Ishikawa (cell line): ENCODE measurements around the gene NRG3.

ENCODE experiments used
- CEBPB ChIP-seq: IDR thresholded peaks from 2 replicates; pipeline ENCODE4 v1.6.1; 2012
- CREB1 ChIP-seq: IDR thresholded peaks from 2 replicates; pipeline ENCODE4 v1.6.1; 2012; ENCODE audit warnings: low read depth
- EGR1 ChIP-seq: IDR thresholded peaks from 2 replicates; pipeline ENCODE4 v1.6.1; 2012
- EP300 ChIP-seq: IDR thresholded peaks from 2 replicates; pipeline ENCODE4 v1.6.1; 2012; ENCODE audit warnings: borderline replicate concordance
- FOXM1 ChIP-seq: IDR thresholded peaks from 2 replicates; pipeline ENCODE4 v1.6.1; 2012; ENCODE audit warnings: low read depth, borderline replicate concordance
- NFIC ChIP-seq: IDR thresholded peaks from 2 replicates; pipeline ENCODE4 v1.6.1; 2012
- RAD21 ChIP-seq: IDR thresholded peaks from 2 replicates; pipeline ENCODE4 v1.6.1; 2012; ENCODE audit warnings: low read depth
- TAF1 ChIP-seq: IDR thresholded peaks from 2 replicates; pipeline ENCODE4 v1.6.1; 2012; ENCODE audit warnings: low read depth, mild to moderate bottlenecking
- TCF12 ChIP-seq: IDR thresholded peaks from 2 replicates; pipeline ENCODE4 v1.6.1; 2012; ENCODE audit warnings: low read depth
- TEAD4 ChIP-seq: IDR thresholded peaks from 2 replicates; pipeline ENCODE4 v1.6.1; 2012
- YY1 ChIP-seq: IDR thresholded peaks from 2 replicates; pipeline ENCODE4 v1.6.1; 2012; ENCODE audit warnings: low read depth
- ZBTB7A ChIP-seq: IDR thresholded peaks from 2 replicates; pipeline ENCODE4 v1.6.1; 2012; ENCODE audit warnings: low read depth
- TF ChIP-seq, protein P1 (sequence below): IDR thresholded peaks from 2 replicates; pipeline ENCODE4 v1.6.1; 2012
- TF ChIP-seq, protein P2 (sequence below): IDR thresholded peaks from 2 replicates; pipeline ENCODE4 v1.6.1; 2012
- TF ChIP-seq, protein P3 (sequence below): IDR thresholded peaks from 2 replicates; pipeline ENCODE4 v1.6.1; 2012; ENCODE audit warnings: low read depth, mild to moderate bottlenecking

Gene NRG3

DNA sequence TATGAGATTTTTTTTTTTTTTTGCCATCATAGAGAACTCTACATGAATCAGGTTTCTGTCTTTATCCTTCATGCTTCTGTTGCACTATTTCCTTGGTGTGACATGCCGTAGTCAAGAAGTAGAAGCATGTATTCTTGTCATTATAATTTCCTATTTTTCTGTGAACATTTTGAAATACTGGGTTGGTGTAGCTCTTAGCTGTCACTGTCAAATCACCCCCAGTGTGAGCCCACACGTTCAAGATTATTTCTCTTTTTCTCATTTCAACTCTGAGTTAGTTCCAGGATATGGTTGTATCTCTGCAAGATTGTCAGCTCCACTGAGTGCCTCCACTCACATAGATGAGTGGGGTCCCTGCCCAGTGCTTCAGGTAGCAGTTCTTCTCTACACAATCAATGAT is 209.5 kb downstream of the NRG3 start:
- TF ChIP-seq CREB1 (no peak), FOXM1 (no peak), RAD21 (no peak), CEBPB (no peak), TAF1 (no peak), EP300 (no peak), ZBTB7A (no peak), NFIC (no peak), EGR1 (no peak), TEAD4 (no peak), TCF12 (no peak), YY1 (no peak)
- TF ChIP-seq, protein P1, sequence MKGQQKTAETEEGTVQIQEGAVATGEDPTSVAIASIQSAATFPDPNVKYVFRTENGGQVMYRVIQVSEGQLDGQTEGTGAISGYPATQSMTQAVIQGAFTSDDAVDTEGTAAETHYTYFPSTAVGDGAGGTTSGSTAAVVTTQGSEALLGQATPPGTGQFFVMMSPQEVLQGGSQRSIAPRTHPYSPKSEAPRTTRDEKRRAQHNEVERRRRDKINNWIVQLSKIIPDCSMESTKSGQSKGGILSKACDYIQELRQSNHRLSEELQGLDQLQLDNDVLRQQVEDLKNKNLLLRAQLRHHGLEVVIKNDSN: no peak
- TF ChIP-seq, protein P2, sequence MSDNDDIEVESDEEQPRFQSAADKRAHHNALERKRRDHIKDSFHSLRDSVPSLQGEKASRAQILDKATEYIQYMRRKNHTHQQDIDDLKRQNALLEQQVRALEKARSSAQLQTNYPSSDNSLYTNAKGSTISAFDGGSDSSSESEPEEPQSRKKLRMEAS: no peak
- TF ChIP-seq, protein P3, sequence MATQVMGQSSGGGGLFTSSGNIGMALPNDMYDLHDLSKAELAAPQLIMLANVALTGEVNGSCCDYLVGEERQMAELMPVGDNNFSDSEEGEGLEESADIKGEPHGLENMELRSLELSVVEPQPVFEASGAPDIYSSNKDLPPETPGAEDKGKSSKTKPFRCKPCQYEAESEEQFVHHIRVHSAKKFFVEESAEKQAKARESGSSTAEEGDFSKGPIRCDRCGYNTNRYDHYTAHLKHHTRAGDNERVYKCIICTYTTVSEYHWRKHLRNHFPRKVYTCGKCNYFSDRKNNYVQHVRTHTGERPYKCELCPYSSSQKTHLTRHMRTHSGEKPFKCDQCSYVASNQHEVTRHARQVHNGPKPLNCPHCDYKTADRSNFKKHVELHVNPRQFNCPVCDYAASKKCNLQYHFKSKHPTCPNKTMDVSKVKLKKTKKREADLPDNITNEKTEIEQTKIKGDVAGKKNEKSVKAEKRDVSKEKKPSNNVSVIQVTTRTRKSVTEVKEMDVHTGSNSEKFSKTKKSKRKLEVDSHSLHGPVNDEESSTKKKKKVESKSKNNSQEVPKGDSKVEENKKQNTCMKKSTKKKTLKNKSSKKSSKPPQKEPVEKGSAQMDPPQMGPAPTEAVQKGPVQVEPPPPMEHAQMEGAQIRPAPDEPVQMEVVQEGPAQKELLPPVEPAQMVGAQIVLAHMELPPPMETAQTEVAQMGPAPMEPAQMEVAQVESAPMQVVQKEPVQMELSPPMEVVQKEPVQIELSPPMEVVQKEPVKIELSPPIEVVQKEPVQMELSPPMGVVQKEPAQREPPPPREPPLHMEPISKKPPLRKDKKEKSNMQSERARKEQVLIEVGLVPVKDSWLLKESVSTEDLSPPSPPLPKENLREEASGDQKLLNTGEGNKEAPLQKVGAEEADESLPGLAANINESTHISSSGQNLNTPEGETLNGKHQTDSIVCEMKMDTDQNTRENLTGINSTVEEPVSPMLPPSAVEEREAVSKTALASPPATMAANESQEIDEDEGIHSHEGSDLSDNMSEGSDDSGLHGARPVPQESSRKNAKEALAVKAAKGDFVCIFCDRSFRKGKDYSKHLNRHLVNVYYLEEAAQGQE: no peak

DNA sequence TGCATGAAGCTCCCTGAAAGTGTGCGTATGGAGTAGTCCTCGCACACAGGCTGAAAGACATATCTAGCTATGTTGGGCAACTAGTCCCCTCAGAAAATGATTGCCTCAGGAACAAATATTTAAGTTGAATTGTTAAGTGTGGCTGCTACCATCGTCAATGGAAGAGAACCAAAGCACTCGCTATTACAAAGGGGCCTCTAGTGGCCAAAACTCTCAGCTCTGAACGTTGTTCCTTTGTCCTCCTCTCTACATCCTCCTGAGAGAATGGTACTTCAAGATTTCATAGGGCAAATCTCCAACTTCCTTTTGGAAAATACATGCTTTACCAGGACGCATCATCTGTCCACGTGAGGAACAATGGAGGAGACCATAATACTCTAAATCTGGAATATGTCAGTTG is 209.9 kb downstream of the NRG3 start:
- TF ChIP-seq TCF12: no peak
- no peak for TF ChIP-seq NFIC
- no peak for TF ChIP-seq CEBPB
- no peak for TF ChIP-seq YY1
- TF ChIP-seq, protein P3: no peak
- TF ChIP-seq TEAD4: no peak
- TF ChIP-seq EGR1: no peak
- TF ChIP-seq RAD21: no peak
- TF ChIP-seq EP300: no peak
- TF ChIP-seq FOXM1: no peak
- TF ChIP-seq, protein P2: no peak
- no peak for TF ChIP-seq CREB1
- TF ChIP-seq, protein P1: no peak
- no peak for TF ChIP-seq ZBTB7A
- no peak for TF ChIP-seq TAF1

DNA sequence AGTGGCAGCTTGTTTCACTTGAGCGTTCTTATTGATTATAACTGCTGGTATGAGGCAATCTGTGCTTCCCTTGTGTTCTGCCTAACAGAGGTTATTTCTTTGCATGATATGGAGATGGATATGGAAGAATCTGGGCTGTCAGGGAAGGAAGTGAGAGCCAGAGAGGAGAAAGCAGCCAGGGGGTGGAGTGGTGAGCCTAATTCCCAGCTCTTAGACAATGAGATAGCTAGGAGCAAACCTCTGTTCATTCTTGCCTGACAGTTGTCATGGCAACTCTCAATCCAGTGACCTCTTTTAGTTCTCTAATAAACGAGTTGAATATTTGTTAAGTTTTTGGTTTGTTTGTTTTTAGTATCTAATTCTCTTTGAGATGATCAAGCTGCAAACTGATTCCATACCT is 214.3 kb downstream of the NRG3 start:
- no peak for TF ChIP-seq ZBTB7A
- TF ChIP-seq EGR1: no peak
- no peak for TF ChIP-seq TEAD4
- no peak for TF ChIP-seq CEBPB
- no peak for TF ChIP-seq YY1

DNA sequence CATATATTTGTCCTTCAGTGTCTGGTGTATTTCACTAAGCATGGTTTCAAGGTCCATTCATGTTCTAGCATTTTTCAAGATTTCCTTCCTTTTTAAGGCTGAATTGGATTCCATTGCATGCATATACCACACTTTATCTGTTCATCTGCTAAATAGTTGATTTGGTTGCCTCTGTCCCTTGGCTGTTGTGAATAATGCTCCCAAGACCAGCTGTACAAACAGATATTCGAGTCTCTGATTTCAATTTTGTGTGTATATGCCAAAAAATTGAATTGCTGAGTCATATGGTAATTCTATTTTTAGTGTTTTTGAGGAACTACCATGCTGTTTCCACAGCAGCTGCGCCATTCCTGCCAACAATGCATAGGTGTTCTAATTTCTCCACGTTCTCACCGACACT is 216.4 kb downstream of the NRG3 start:
- TF ChIP-seq EGR1 (no peak), CREB1 (no peak), YY1 (no peak), NFIC (no peak), TCF12 (no peak), TEAD4 (no peak), CEBPB (no peak), ZBTB7A (no peak), RAD21 (no peak), FOXM1 (no peak), TAF1 (no peak), EP300 (no peak)
- TF ChIP-seq, protein P2: no peak
- TF ChIP-seq, protein P3: no peak
- TF ChIP-seq, protein P1: no peak
